AML-193 (cell line): ENCODE results near the gene CYB5A.
"Not testable (repeated sequence)": the region's sequence is repeated elsewhere in the genome, so short reads cannot be mapped to it uniquely, and the experiment has no call there.

Experiments
- DNase-seq, 2 experiments: peaks; one replicate each; lab custom pipeline; 2025; lab: John Stamatoyannopoulos, UW

The CYB5A gene

GRCh38 chr18:74291771-74292540 is at the start of gene CYB5A:
Gene CYB5A, minus strand, starts transcription at chr18:74291963. Its CDS starts 88 bp downstream, at chr18:74291875.
- peak; percentile 87 to 90 for DNase-seq

DNA sequence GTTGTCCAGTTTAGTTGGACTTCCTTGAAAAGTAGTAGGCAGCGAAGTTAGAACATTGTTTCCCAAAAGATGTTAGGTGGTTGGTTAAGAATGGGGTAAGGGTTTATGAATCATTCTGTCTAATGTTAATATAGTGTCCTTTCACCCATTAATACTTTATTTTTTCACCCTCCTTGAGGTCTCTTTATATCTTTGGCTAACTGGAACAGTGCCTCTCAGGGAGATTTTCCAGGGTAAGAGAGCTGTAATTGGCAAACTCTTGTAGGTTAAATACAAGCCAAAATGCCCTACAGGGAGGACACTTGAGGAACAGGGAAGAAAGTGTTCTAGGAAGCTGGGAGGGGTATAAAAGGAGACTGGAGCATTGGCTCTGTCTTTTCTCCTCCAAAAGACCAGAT is 46.1 kb upstream of the CYB5A start:
- no peak for DNase-seq

DNA sequence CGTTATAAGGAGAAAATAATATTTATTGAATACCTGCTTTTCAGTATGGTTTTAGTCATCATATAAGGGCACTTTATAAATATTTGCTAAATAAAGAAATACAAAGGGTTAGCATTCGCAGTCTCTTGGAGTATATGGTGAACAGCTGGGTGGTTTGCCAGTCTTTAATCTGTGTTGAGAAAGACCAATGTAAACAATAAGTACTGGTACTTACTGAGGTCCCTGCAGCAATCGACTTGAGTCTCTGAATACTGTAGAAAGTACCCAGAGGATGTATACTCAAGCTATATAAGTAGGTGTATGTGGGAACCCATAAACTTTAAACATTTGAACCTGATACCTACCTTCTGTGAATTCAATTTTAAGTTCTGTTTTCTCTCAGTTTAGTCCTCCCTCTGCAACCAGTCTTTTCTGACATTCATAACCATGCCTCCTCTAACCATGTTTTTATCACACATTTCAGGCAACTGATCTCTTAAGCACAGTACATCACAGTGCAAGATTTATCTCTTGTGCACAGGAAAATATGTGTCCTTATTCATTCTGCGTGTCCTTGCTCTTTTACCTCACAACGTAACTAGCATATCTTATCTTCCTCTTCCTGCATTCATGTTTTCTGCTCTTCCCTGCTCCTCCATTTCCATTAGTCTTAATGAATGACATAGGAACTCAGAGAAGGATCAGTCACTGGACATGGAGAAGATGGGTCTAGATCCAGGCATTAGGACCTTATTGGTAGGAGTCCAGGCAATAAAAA is 45.6 kb upstream of the CYB5A start:
- no peak for DNase-seq

GRCh38 chr18:74336656-74337055 is 44.9 kb upstream of the CYB5A start:
- DNase-seq, result no peak

GRCh38 chr18:74334242-74334893 is 42.6 kb upstream of the CYB5A start:
- no peak for DNase-seq

GRCh38 chr18:74333091-74333490 is 41.3 kb upstream of the CYB5A start:
- DNase-seq, result no peak

DNA sequence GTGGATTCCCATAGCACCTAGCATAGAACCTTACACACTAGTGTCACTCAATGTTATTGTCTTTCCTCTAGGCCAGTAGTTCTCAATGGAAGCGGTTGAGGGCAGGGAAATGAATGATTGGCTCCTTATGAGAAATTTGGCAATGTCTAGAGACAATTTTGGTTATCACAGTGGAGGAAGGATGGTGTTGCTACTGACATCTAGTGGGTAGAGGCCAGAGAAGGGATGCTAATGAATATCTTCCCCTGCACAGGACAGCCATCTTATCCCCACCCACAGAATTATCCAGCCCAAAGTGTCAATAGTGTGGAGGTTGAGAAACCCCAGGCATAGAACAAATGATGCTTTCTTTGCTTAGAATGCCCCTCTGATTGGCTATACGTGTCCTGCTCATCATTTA is 39.6 kb upstream of the CYB5A start:
- peak; percentile 14 to 48 for DNase-seq

DNA sequence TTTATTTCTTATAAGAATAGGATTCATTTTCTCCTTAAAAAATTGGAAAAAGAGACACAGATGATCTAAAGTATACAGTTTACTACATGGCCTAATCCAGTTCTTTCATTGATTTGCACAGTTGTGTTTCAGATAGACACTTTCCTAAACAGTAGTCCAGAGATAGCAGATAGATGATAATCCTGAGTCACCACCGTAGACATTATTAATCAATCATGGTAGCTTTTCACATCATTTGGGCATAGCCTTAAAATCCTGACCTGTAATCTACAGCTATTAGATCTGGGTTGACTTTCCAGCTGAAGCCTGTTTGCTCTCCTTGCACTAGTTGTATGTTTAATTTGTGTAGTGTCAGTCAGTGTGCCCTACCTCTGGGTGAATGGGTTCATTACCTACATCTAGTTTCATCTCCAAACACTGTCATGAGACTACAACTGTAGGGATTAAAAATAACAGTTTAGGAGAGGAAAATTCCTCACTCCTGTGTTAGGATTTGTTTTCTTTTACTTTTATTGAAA is 38.0 kb upstream of the CYB5A start:
- no peak for DNase-seq

GRCh38 chr18:74328206-74328605 is 36.4 kb upstream of the CYB5A start:
- no peak for DNase-seq

- not testable (repeated sequence) for DNase-seq
These were observed 35.0 kb upstream of the CYB5A start for GRCh38 chr18:74326791-74327190.

DNA sequence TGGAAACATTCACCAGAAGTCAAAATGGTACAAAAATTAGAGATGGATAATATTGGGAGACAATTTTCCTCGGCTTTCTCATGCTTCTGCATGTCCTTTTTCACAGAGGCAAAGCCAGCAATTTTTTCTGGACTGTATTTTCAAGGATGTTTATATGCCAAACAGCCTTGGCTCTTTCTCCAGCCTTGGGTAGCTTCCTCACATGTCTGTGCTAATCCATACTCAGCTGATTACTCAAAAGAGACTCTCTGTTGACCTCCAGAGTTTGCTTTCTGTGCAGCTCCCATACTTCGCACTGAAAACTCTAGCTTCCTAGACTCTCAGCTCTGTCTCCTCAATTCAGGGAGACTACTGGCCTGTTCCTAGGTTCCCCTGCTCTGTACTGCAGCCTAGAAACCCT is 34.5 kb upstream of the CYB5A start:
- no peak for DNase-seq

- DNase-seq, result no peak
These were observed 24.8 kb upstream of the CYB5A start for GRCh38 chr18:74316257-74317170.

GRCh38 chr18:74315464-74316256 is 23.9 kb upstream of the CYB5A start, which contains the start of gene C18orf63:
Gene C18orf63, plus strand, starts transcription at chr18:74315839. Its CDS starts 2,027 bp downstream, at chr18:74317866.
- no peak for DNase-seq

DNA sequence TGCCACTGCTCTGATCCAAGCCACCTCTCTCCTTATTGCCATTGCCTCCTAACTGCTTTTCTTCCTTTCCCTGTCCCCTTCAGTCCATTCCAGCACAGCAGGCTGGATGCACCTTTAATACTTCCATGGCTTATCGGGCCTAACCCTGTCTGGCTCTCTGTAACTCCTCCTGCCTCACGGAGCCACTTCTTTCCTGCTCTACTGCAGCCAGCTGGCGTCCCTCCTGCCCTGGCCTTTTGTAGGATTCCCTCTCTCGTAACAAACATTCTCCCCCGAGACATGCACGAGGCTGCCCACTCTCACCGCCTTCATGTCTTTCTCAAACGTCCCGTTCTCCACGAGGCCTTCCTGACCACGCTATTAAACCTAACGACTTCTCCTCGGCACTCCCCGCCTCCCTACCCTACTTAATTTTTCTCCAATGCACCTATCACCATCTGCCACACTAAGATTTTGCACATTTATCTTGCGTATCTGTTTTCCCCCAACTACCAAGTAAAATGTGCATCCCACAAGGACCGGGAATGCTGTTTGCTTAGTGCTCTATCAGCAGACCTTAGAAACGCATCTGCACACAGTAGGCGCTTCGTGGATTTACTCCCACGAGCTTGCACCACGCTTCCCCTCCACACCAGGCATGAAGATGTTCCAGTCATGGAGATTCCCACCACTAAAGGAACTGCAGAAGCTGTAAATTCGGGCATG is 23.1 kb upstream of the CYB5A start:
- no peak for DNase-seq

GRCh38 chr18:74311000-74311399 is 19.2 kb upstream of the CYB5A start:
- DNase-seq, result no peak

- DNase-seq, result peak; percentile 48 to 69
These were observed 18.6 kb upstream of the CYB5A start for GRCh38 chr18:74310411-74310810.

DNA sequence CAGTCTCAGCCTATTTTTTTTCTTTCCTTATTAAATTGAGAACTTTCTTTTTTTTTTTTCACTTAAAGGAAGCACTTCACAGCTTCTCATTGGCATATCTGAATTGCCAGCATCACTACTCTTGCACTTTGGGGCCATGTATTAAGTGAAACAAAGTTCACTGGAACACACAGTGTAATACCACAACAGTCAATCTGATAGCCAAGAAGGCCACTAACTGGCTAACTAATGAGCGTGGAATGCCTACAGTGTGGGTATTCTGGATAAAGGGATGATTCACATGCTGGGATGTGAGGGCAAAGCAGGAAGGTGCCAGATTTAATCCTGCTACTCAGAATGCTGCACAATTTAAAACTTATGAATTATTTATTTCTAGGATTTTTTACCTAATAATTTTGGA is 12.2 kb upstream of the CYB5A start:
- DNase-seq, result no peak

DNA sequence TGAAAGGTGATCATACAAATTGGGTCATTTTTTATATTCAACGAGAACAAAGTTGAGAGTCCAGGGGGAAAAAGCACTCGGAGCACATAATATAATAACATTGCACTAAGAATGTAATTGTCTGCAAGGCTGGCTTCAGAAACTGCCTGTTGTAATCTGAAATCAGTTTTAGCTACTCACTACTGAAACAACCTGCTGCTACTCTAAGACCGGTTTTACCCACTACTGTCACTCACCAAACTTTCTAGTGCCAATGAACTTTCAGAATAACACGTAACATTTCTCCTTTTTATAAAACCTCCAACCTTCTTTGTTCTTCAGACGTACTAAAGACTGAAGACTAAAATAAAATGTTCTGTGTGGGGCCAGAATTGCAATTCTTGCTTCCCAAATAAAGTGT is 11.5 kb upstream of the CYB5A start:
- no peak for DNase-seq

DNA sequence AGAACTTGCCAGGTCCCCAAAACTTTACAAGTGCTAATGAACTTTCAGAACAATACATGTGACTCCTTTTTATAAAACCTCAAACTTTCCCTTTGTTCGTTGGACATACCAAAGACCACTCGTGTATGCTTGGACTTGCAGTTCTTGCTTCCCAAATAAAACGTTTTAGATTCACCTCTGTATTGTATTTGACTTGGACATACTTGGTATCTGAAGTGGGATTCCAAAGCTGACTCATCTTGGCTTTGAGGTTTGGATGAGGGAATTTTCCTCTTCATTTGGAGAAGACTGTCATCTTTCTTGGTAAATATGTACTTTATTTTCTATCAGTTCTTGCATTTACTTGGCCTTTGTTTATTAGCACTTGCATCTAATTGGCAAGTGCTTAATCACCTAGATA is 8.0 kb upstream of the CYB5A start:
- DNase-seq, result no peak

- DNase-seq, result no peak
These were observed 7.4 kb upstream of the CYB5A start for GRCh38 chr18:74299162-74299561.
